H1 (cell line): ENCODE measurements around the gene DUS1L. TPM values are rescaled to one million over a fixed set of nuclear protein-coding genes. Genes with fewer than 3 reads are reported as not detected.

ENCODE experiments used
- CHD7 ChIP-seq: fragments of 300-600 bp; sonication (generic); IDR thresholded peaks from 2 replicates; pipeline ENCODE4 v1.7.1; 2012; ENCODE audit warnings: low read length, moderate library complexity, mild to moderate bottlenecking, inconsistent platforms; ENCODE audit not compliant: insufficient replicate concordance
- polyA plus RNA-seq, 7 experiments: library from polyadenylated mRNA; depleted of rRNA in 3 of 7; stranded (reverse) in 5 of 7; unstranded in 2 of 7; fragments of >200 nt in 5 of 7; fragments of 200-250 nt in 2 of 7; gene quantifications; 1 replicate in 5 of 7; 2 replicates in 1 of 7; 4 replicates in 1 of 7; pipeline versions ENCODE4 v1.2.1 to v1.2.3, GENCODE V29; 2011 to 2013; ENCODE audit warnings: missing spikeins in 2 of 7, mixed read lengths in 2 of 7
- total RNA-seq: library from RNA; stranded (reverse); fragmentation: NEBNext Ultra II Directional; extraction: Animal tissue kit (Norgen Biotek cat#: 25700); gene quantifications from 2 replicates; pipeline ENCODE4 v1.2.1, GENCODE V29; 2021

Gene DUS1L
- total and polyA plus RNA-seq, 2 of the 8 experiments (the other 6 are each of a cell fraction or from before 2014, with no cell fraction given), result 34.5 to 69.1 TPM

- TF ChIP-seq CHD7, result no peak
Observed at GRCh38 chr17:82055023-82055964, 10.3 kb downstream of the DUS1L start (continued).
